Brain microvascular endothelial cell (primary cell): ENCODE data around the gene OR10A6.
A peak's percentile ranks its signal among the peaks of the same experiment; 100 is the strongest.

Source experiments
- DNase-seq: peaks from one replicate; pipeline ENCODE4 v3.0.0-alpha.2; 2020
- H3K27ac ChIP-seq: fragments of 250-450 bp; sonication (Bioruptor Pico); 2 replicates; pipeline ENCODE4 v1.5.1; 2020; ENCODE audit warnings: mild to moderate bottlenecking, moderate library complexity
- H3K27me3 ChIP-seq: fragments of 250-450 bp; sonication (Bioruptor Pico); replicated peaks from 2 replicates; pipeline ENCODE4 v1.5.1; 2020; ENCODE audit warnings: mild to moderate bottlenecking
- H3K36me3 ChIP-seq: fragments of 250-450 bp; sonication (Bioruptor Pico); replicated peaks from 2 replicates; pipeline ENCODE4 v1.5.1; 2020; ENCODE audit warnings: mild to moderate bottlenecking
- H3K4me3 ChIP-seq: 2 replicates; pipeline ENCODE4 v1.5.1; 2011; ENCODE audit warnings: low read depth, mild to moderate bottlenecking, control low read depth, low read length, moderate library complexity
- CTCF ChIP-seq: IDR thresholded peaks from 2 replicates; pipeline ENCODE4 v1.5.1; 2011; ENCODE audit warnings: low read depth, mild to moderate bottlenecking, moderate library complexity, low read length, control low read depth, inconsistent platforms; ENCODE audit errors: missing control alignments
- in situ Hi-C: cut with HindIII; loops from 2 replicates; pipeline ENCODE4 v1.10.0; 2017; ENCODE audit warnings: low sequenced_read_pairs, low pct_ligation_motif_present

Gene OR10A6

GRCh38 chr11:7964873-7965272 lies 33.8 kb upstream of the OR10A6 start:
- TF ChIP-seq CTCF: no peak
- in situ Hi-C loops: no loop called here
- DNase-seq: no peak
- peak overlapping the region; percentile 40 for H3K27ac ChIP-seq
- no peaks in the 10 kb centered on the region for H3K27me3 ChIP-seq
- no peak overlapping the region for H3K4me3 ChIP-seq
- H3K36me3 ChIP-seq: no peaks in the 10 kb centered on the region

GRCh38 chr11:7964261-7964660 lies 33.2 kb upstream of the OR10A6 start:
- Histone ChIP-seq H3K4me3 (no peak overlapping the region), H3K36me3 (no peaks in the 10 kb centered on the region), H3K27me3 (no peaks in the 10 kb centered on the region), H3K27ac (no peak overlapping the region)
- TF ChIP-seq CTCF: no peak
- no peak for DNase-seq
- in situ Hi-C loops: no loop called here

GRCh38 chr11:7955191-7955590 lies 24.1 kb upstream of the OR10A6 start:
- no peak for TF ChIP-seq CTCF
- H3K36me3 ChIP-seq: no peaks in the 10 kb centered on the region
- DNase-seq: no peak

GRCh38 chr11:7949934-7950333 lies 18.9 kb upstream of the OR10A6 start:
- DNase-seq: no peak
- no peak for TF ChIP-seq CTCF
- in situ Hi-C loops: no loop called here
- no peak overlapping the region for H3K4me3 ChIP-seq
- no peaks in the 10 kb centered on the region for H3K27me3 ChIP-seq
- H3K27ac ChIP-seq: no peak overlapping the region
- no peaks in the 10 kb centered on the region for H3K36me3 ChIP-seq

More at GRCh38 chr11:7955191-7955590, 24.1 kb upstream of the OR10A6 start:
- no peak overlapping the region for H3K27ac ChIP-seq
- no peak overlapping the region for H3K4me3 ChIP-seq
- in situ Hi-C loops: no loop called here
- no peaks in the 10 kb centered on the region for H3K27me3 ChIP-seq

GRCh38 chr11:7944123-7944522 lies 13.1 kb upstream of the OR10A6 start:
- Histone ChIP-seq H3K27ac (no peak overlapping the region), H3K4me3 (no peak overlapping the region), H3K27me3 (no peaks in the 10 kb centered on the region), H3K36me3 (no peaks in the 10 kb centered on the region)
- no peak for DNase-seq
- no peak for TF ChIP-seq CTCF
- in situ Hi-C loops: no loop called here

GRCh38 chr11:7941608-7942007 lies 10.5 kb upstream of the OR10A6 start, which contains the start of gene OR10A3:
OR10A3 (minus strand) TSS chr11:7941708; CDS start chr11:7939520, 2,188 bp downstream.
- Histone ChIP-seq H3K4me3 (no peak within 1 kb of the TSS), H3K27ac (no peak within 1 kb of the TSS), H3K36me3 (no peaks in the 10 kb centered on the region), H3K27me3 (no peaks in the 10 kb centered on the region)
- in situ Hi-C loops: no loop called here
- no peak for DNase-seq
- TF ChIP-seq CTCF: no peak
